GM12878 (cell line): ENCODE measurements around the gene METTL1. TPM values are rescaled to one million over a fixed set of nuclear protein-coding genes. Genes with fewer than 3 reads are reported as not detected.

Experiments used
- ATAC-seq: fragments of 200-7000 bp; cut with Tn5 transposase; 3 replicates; pipeline ENCODE4 v1.9.1; 2020; ENCODE audit warnings: mild to moderate bottlenecking, moderate library complexity
- BruUV-seq: library from RNA; stranded (reverse); fragments of 400-500 nt; replicated peaks from 2 replicates; lab custom pipeline; 2021; lab: Mats Ljungman, UMichigan
- CTCF ChIA-PET: fragments of 300-600 bp; sonication (Branson Sonifier 250); formaldehyde crosslinking; extraction: SDS; loops from one replicate; lab custom pipeline; 2021; ENCODE audit warnings: inconsistent platforms; lab: Yijun Ruan, JAX
- POLR2A ChIA-PET: fragments of 350-600 bp; formaldehyde crosslinking; extraction: SDS; loops from one replicate; lab custom pipeline; 2021; ENCODE audit warnings: inconsistent platforms; lab: Charles Lee
- RAD21 ChIA-PET: fragments of 300-600 bp; sonication (Branson Sonifier 250); formaldehyde crosslinking; loops from one replicate; lab custom pipeline; 2023; ENCODE audit warnings: antibody characterized with exemption; ENCODE audit not compliant: unreplicated experiment; lab: Charles Lee
- SMC1A ChIA-PET: fragments of 300-600 bp; sonication (Branson Sonifier 250); formaldehyde crosslinking; loops from one replicate; lab custom pipeline; 2023; ENCODE audit not compliant: unreplicated experiment, uncharacterized antibody; lab: Charles Lee
- DNase-seq: peaks from one replicate; pipeline ENCODE4 v3.0.0-alpha.2; 2011; ENCODE audit warnings: low read depth, low spot score
- FAIRE-seq: peaks from 3 replicates; lab custom pipeline; 2011; peaks lifted over from hg19 to GRCh38; lab: Jason Lieb, UNC
- H2AFZ ChIP-seq: 2 replicates; pipeline ENCODE4 v1.6.0; 2011; ENCODE audit warnings: low read depth, low read length, control low read depth; ENCODE audit not compliant: control insufficient read depth
- H3K27ac ChIP-seq: 2 replicates; pipeline ENCODE4 v1.5.1; 2011; ENCODE audit warnings: control low read depth; ENCODE audit not compliant: control insufficient read depth, insufficient read depth
- H3K27me3 ChIP-seq, 2 experiments: replicated peaks in 1 of 2; 2 replicates each; pipeline versions ENCODE4 v1.6.0 to v1.6.1; 2011; ENCODE audit warnings: low read length in 1 of 2; ENCODE audit not compliant: control insufficient read depth in 2 of 2, insufficient read depth in 2 of 2
- H3K36me3 ChIP-seq, 2 experiments: 2 replicates each; pipeline ENCODE4 v1.5.1; 2011; ENCODE audit warnings: low read length in 1 of 2; ENCODE audit not compliant: control insufficient read depth in 2 of 2, insufficient read depth in 2 of 2
- H3K4me1 ChIP-seq: 2 replicates; pipeline ENCODE4 v1.6.1; 2011; ENCODE audit warnings: mild to moderate bottlenecking, low read length, moderate library complexity, mixed read lengths; ENCODE audit not compliant: control insufficient read depth, insufficient read depth
- H3K4me2 ChIP-seq: 2 replicates; pipeline ENCODE4 v1.6.0; 2011; ENCODE audit warnings: control low read depth; ENCODE audit not compliant: control insufficient read depth, insufficient read depth
- H3K4me3 ChIP-seq: fragments of 200-600 bp; sonication (generic); 2 replicates; pipeline ENCODE4 v1.5.1; 2016
- H3K79me2 ChIP-seq: 2 replicates; pipeline ENCODE4 v1.6.0; 2011; ENCODE audit warnings: low read length; ENCODE audit not compliant: control insufficient read depth, insufficient read depth
- H3K9ac ChIP-seq: 2 replicates; pipeline ENCODE4 v1.8.0; 2011; ENCODE audit warnings: low read length, control low read depth, mixed read lengths; ENCODE audit not compliant: control insufficient read depth, insufficient read depth
- H3K9me3 ChIP-seq: replicated peaks from 3 replicates; pipeline ENCODE4 v1.5.1; 2011; ENCODE audit warnings: mild to moderate bottlenecking, low read length; ENCODE audit not compliant: control insufficient read depth, insufficient read depth
- H4K20me1 ChIP-seq: 2 replicates; pipeline ENCODE4 v1.6.0; 2011; ENCODE audit not compliant: control insufficient read depth, insufficient read depth
- CBFB ChIP-seq: IDR thresholded peaks from 2 replicates; pipeline ENCODE4 v1.6.1; 2016; ENCODE audit warnings: antibody characterized with exemption, low read depth
- CEBPB ChIP-seq, 2 experiments: fragments of 150-350 bp in 1 of 2; IDR thresholded peaks; 2 replicates each; pipeline ENCODE4 v1.6.1; 2012 to 2014; ENCODE audit warnings: low read depth in 2 of 2, low read length in 2 of 2, borderline replicate concordance in 1 of 2, inconsistent platforms in 1 of 2
- HCFC1 ChIP-seq: fragments of 150-350 bp; IDR thresholded peaks from 2 replicates; pipeline ENCODE4 v1.6.1; 2014; ENCODE audit warnings: low read length
- IKZF1 ChIP-seq: fragments of 450-650 bp; conservative IDR thresholded peaks from 2 replicates; pipeline ENCODE4 v1.6.1; 2017; ENCODE audit warnings: antibody characterized with exemption, mild to moderate bottlenecking
- MYB ChIP-seq: fragments of 150-350 bp; IDR thresholded peaks from 2 replicates; pipeline ENCODE4 v1.6.1; 2014; ENCODE audit warnings: mild to moderate bottlenecking, low read depth, low read length, borderline replicate concordance
- NR2F1 ChIP-seq: fragments of 450-650 bp; conservative IDR thresholded peaks from 2 replicates; pipeline ENCODE4 v1.6.1; 2017; ENCODE audit warnings: mild to moderate bottlenecking
- PAX5 ChIP-seq: IDR thresholded peaks from 2 replicates; pipeline ENCODE4 v1.6.1; 2011; ENCODE audit warnings: low read depth, low read length, borderline replicate concordance
- PML ChIP-seq: IDR thresholded peaks from 2 replicates; pipeline ENCODE4 v1.6.1; 2012; ENCODE audit warnings: low read length, inconsistent platforms
- RCOR1 ChIP-seq: conservative IDR thresholded peaks from 2 replicates; pipeline ENCODE4 v1.6.1; 2012; ENCODE audit warnings: low read depth, low read length, improper control_type of control experiment
- SMARCA5 ChIP-seq: fragments of 450-650 bp; IDR thresholded peaks from 2 replicates; pipeline ENCODE4 v1.6.1; 2017; ENCODE audit warnings: mild to moderate bottlenecking
- TARDBP ChIP-seq: IDR thresholded peaks from 2 replicates; pipeline ENCODE4 v1.6.1; 2016; ENCODE audit warnings: borderline replicate concordance
- ZBED1 ChIP-seq: IDR thresholded peaks from 2 replicates; pipeline ENCODE4 v1.6.1; 2016; ENCODE audit warnings: borderline replicate concordance
- ZNF24 ChIP-seq: fragments of 450-650 bp; IDR thresholded peaks from 2 replicates; pipeline ENCODE4 v1.6.1; 2017; ENCODE audit warnings: antibody characterized with exemption, mild to moderate bottlenecking
- ZNF384 ChIP-seq: IDR thresholded peaks from 2 replicates; pipeline ENCODE4 v1.6.1; 2012; ENCODE audit warnings: low read depth, mild to moderate bottlenecking, low read length, improper control_type of control experiment, borderline replicate concordance
- ZNF622 ChIP-seq: fragments of 450-650 bp; IDR thresholded peaks from 2 replicates; pipeline ENCODE4 v1.6.1; 2017; ENCODE audit warnings: mild to moderate bottlenecking, inconsistent platforms
- ZSCAN29 ChIP-seq: fragments of 450-650 bp; IDR thresholded peaks from 2 replicates; pipeline ENCODE4 v1.6.1; 2017; ENCODE audit warnings: mild to moderate bottlenecking, moderate library complexity
- WGBS: methylation state at CpG from one replicate; pipeline ENCODE4 v1.1.6; 2016; ENCODE audit warnings: low lambda C conversion rate; ENCODE audit not compliant: insufficient replicate concordance, insufficient coverage; ENCODE audit errors: missing lambda C conversion rate; 5-methylcytosine and 5-hydroxymethylcytosine counted together
- in situ Hi-C: fragments of 300-500 bp; cut with MboI; formaldehyde crosslinking; loops from 9 replicates; pipeline ENCODE4 v1.14.3; 2018; ENCODE audit warnings: mixed read lengths
- intact Hi-C: fragments of 100-400 bp; cut with micrococcal nuclease; formaldehyde crosslinking; loops from one replicate; pipeline ENCODE4 v1.14.2; 2022; ENCODE audit not compliant: unreplicated experiment
- polyA plus RNA-seq, 11 experiments: library from polyadenylated mRNA; depleted of rRNA in 4 of 11; unstranded in 6 of 11; stranded (reverse) in 5 of 11; fragments of >200 nt; fragmentation: Nextera tagmentation in 4 of 11; fragmentation: Illumina TruSeq in 1 of 11; extraction: Ambion mirVana in 4 of 11; extraction: Trizol in 1 of 11; gene quantifications; 1 replicate in 1 of 11; 2 replicates in 10 of 11; pipeline versions ENCODE4 v1.2.1 to v1.2.3, GENCODE V29; 2011 to 2016; ENCODE audit warnings: inconsistent platforms in 2 of 11, missing spikeins in 2 of 11, low read depth in 1 of 11
- total RNA-seq, 4 experiments: library from RNA; depleted of rRNA in 3 of 4; stranded (reverse); fragments of >200 nt in 3 of 4; fragmentation: Illumina TruSeq in 1 of 4; extraction: Trizol in 1 of 4; gene quantifications; 2 replicates each; pipeline versions ENCODE4 v1.2.1 to v1.2.3, GENCODE V29; 2013 to 2021
- TF ChIP-seq, protein P1 (sequence below): fragments of 450-650 bp; IDR thresholded peaks from 2 replicates; pipeline ENCODE4 v1.6.1; 2018; ENCODE audit warnings: mild to moderate bottlenecking, low read depth, moderate library complexity; ENCODE audit not compliant: partially characterized antibody
- TF ChIP-seq, protein P2 (sequence below): fragments of 450-650 bp; IDR thresholded peaks from 2 replicates; pipeline ENCODE4 v1.6.1; 2017; ENCODE audit warnings: low read depth, mild to moderate bottlenecking, moderate library complexity

METTL1 gene
- total and polyA plus RNA-seq, 10 of the 15 experiments (the other 5 are each of a cell fraction or from before 2014, with no cell fraction given), result 11.3 to 44.3 (median 30.6) TPM

GRCh38 chr12:57813111-57813970, 41.4 kb upstream of the METTL1 start:
- ChIA-PET SMC1A (interaction anchor here (1.6 kb wide), 1 partner anchor 14 kb away, joined by 4 read pairs; no protein-coding TSS in a partner anchor), POLR2A (interaction anchor here (0.5 kb wide), 1 partner anchor 8 kb away, joined by 3 read pairs; no protein-coding TSS in a partner anchor), RAD21 (interaction anchor here (1.5 kb wide), 1 partner anchor 30 kb away, joined by 3 read pairs; the partner anchor contains the start of gene TSFM), CTCF (interaction anchor here (0.5 to 1.1 kb wide), 4 partner anchors 10 to 27 kb away, joined by 3 to 5 read pairs (median 4); no protein-coding TSS in a partner anchor)
- Histone ChIP-seq H3K36me3 (no peaks in the 10 kb centered on the region; a peak in 1 of 4 replicates), H3K27ac (no peak overlapping the region), H2AFZ (no peak overlapping the region), H3K79me2 (no peaks in the 10 kb centered on the region), H3K4me3 (no peak overlapping the region), H3K9ac (no peak overlapping the region), H3K27me3 (no peaks in the 10 kb centered on the region), H3K9me3 (no peaks in the 10 kb centered on the region), H4K20me1 (no peaks in the 10 kb centered on the region), H3K4me2 (no peak overlapping the region), H3K4me1 (no peaks in the 10 kb centered on the region)
- intact Hi-C loops (no loop called here), in situ Hi-C loops (no loop called here)
- FAIRE-seq (no peak), ATAC-seq (no peak), DNase-seq (no peak)
- 68% methylated on average over 14 of the region's 14 CpGs for WGBS
- no TSS peak for BruUV-seq
- TF ChIP-seq CBFB (no peak), ZNF622 (no peak), CEBPB (IDR thresholded peaks at IDR 0.05; ENCODE audit: borderline replicate concordance in 1 of 2, low read depth in 2 of 2, low read length in 2 of 2) (no peak), ZNF24 (no peak), NR2F1 (no peak), ZBED1 (no peak), PAX5 (no peak), HCFC1 (no peak), RCOR1 (no peak), PML (no peak), ZSCAN29 (no peak), IKZF1 (no peak), TARDBP (no peak), ZNF384 (no peak), MYB (no peak), SMARCA5 (no peak)
- TF ChIP-seq, protein P1, sequence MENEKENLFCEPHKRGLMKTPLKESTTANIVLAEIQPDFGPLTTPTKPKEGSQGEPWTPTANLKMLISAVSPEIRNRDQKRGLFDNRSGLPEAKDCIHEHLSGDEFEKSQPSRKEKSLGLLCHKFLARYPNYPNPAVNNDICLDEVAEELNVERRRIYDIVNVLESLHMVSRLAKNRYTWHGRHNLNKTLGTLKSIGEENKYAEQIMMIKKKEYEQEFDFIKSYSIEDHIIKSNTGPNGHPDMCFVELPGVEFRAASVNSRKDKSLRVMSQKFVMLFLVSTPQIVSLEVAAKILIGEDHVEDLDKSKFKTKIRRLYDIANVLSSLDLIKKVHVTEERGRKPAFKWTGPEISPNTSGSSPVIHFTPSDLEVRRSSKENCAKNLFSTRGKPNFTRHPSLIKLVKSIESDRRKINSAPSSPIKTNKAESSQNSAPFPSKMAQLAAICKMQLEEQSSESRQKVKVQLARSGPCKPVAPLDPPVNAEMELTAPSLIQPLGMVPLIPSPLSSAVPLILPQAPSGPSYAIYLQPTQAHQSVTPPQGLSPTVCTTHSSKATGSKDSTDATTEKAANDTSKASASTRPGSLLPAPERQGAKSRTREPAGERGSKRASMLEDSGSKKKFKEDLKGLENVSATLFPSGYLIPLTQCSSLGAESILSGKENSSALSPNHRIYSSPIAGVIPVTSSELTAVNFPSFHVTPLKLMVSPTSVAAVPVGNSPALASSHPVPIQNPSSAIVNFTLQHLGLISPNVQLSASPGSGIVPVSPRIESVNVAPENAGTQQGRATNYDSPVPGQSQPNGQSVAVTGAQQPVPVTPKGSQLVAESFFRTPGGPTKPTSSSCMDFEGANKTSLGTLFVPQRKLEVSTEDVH, result no peak
- TF ChIP-seq, protein P2, sequence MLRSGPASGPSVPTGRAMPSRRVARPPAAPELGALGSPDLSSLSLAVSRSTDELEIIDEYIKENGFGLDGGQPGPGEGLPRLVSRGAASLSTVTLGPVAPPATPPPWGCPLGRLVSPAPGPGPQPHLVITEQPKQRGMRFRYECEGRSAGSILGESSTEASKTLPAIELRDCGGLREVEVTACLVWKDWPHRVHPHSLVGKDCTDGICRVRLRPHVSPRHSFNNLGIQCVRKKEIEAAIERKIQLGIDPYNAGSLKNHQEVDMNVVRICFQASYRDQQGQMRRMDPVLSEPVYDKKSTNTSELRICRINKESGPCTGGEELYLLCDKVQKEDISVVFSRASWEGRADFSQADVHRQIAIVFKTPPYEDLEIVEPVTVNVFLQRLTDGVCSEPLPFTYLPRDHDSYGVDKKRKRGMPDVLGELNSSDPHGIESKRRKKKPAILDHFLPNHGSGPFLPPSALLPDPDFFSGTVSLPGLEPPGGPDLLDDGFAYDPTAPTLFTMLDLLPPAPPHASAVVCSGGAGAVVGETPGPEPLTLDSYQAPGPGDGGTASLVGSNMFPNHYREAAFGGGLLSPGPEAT, result no peak
